Activated naive CD4-positive, alpha-beta T cell treated with anti-CD3 and anti-CD28 coated beads, Interleukin-2, amount 50 U/mL, for 16 hours (primary cell): ENCODE data around the gene DRAP1.
A peak's percentile ranks its signal among the peaks of the same experiment; 100 is the strongest.

ENCODE experiments used
- DNase-seq: peaks from one replicate; pipeline ENCODE4 v3.0.0-alpha.2; 2020

DRAP1 gene

DNA sequence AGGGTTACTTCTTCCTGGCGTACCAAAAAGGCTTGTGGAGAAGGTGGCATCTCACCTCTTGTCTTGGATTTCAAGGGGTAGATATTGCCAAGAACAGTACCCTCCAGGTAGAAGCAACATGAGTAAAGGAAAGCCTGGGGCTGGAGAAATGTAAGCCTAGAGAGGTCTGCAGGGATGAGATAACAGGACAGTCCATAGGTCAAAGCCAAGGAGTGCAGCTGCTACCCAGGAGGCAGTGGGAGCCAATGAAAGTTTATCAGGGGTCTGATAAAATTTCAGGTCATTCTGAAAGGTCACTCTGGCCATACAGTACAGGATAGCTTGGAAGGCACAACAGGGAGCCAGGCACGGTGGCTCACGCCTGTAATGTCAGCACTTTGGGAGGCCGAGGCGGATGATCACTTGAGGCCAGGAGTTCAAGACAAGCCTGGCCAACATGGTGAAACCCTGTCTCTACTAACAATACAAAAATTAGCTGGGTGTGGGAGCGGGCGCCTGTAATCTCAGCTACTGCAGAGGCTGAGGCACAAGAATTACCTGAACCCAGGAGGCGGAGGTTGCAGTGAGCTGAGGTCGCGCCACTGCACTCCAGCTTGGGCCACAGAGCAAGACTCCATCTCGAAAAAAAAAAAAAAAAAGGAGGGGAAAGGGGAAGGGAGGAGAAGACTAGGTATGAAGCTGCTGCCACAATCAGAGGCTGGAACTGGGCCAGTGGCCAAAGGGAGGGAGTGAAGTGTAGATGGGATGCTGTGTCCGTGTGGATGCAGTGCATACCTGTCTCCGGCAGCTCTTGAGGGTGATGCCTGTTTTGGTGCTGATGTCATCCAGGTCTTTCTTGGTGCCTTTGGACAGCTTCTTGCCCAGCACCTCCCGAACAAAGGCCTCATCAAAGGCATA lies 32.2 kb upstream of the DRAP1 start:
- DNase-seq, result no peak

DNA sequence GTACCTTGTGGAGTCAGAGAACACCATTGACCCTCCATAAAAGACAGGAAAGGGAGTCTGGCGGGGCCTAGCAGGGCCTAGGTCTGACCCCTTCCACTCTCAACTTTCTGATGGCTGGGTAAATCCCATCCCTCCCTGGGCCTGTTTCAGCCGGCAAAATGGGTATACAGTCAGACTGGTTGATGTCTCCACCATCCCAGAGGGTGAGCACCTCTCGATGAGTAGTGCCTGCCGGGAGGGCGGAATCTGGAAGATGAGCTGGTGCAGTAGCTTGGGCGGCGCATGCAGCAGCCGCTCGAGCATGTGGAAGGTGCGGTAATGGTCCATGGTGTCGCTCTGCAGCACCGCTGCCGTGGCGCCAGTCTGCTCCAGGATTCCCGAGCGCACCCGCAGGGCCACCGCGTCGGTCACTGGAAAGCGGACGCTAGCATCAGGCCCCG lies 31.5 kb upstream of the DRAP1 start:
- DNase-seq, result peak; percentile 37

DNA sequence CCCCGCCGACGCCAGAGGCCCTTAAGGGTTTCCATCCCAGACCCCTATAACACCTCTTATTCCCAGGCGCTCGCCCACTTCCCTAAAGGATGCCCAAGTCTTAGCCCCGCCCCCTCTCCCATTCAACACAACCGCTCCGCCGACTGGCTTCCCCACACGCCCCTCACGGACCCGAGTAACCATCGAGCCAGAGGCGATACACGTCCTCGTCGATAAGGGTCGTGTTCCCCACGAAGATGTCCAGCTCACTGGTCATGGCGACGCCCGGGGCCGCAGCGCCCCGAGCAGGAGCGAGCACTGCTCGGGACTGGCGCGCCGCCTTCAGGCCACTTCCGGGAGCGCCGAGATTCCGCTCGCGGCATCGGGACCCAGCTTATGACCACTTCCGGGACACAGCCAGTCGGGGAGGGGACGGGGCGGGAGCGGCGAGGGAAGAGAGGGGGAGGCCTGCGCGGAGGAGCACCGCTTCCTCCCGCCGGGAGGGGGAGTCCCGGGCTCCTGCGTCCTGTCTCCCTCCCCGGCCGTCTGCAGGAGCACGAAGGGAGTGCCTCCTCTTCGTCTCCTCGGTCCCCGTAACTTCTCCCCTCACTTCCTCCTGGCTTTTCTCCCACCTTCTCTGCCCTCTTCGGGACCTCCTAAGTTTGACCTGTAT lies 30.9 kb upstream of the DRAP1 start, which contains the start of gene FIBP:
FIBP (minus strand) TSS at position 309 of the 652 bp plus-strand sequence; CDS start at position 256, 53 bp downstream.
- peak; percentile 96 for DNase-seq

DNA sequence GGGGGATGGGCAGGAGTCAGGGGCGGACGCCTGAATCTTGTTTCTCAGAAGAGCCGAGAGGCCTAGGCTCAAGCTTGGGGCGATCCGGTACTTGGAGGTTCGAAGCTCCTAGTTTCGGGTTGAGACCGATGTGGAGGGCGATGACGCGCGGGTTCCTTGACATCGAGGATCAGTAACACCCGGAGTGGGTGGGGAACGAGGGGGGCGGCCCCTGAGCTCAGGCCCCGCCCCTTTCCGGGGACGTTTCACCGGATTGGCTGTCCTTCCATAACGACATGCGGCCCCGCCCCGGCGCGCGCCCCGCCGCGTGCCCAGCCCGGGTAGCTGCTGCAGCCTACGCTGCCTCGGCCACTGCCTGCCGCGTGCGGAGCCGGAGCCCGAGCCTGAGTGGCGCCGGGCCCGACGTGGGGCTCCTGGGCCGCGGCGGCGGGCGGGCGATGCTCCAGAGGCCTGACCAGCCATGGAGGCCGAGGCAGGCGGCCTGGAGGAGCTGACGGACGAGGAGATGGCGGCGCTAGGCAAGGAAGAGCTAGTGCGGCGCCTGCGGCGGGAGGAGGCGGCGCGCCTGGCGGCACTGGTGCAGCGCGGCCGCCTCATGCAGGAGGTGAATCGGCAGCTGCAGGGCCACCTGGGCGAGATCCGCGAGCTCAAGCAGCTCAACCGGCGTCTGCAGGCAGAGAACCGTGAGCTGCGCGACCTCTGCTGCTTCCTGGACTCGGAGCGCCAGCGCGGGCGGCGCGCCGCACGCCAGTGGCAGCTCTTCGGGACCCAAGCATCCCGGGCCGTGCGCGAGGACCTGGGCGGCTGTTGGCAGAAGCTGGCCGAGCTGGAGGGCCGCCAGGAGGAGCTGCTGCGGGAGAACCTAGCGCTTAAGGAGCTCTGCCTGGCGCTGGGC lies 28.7 kb upstream of the DRAP1 start, which contains the start of gene CCDC85B:
CCDC85B (plus strand) TSS at position 350 of the 895 bp plus-strand sequence; CDS start at position 461, 111 bp downstream.
- peak; percentile 97 for DNase-seq

DNA sequence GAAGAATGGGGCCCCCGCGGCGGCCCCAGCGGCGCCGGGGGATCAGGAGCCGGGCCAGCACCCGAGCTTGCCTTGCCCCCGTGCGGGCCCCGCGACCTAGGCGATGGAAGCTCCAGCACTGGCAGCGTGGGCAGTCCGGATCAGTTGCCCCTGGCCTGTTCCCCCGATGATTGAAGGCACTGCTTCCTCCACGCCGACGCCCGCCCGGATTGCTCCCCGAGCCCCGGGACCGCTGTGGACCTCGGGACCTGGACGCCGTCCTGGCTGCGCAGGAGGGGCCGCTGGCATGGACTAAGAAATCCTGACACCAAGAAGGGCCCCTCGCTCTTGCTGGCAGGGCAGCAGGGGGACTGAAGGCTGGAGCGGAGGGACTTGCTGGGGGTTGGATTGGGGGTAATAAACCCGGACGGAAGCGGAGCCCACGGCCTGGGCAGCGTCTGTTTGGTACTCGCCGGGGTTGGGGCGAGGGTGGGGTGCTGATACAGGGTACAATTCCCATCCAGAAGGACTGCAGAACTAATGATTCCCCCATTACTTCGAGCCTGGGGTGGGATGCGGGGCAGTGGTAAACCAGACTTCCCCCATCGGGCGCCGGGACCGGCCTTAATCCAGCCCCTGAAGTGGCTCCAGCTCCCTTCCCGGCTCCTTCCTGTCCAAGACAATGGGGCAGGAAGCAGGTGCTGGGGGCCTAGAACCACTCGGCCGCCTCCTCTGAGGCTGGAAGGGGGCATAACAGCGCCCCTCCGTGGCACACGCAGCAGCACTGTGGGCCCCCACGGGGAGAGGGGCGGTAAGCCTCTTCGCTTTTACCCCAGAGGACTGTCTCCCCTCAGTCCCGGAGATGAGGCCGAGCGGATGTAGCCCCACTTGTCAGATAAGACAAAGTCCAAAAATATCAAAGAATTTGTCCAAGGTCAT lies 27.7 kb upstream of the DRAP1 start:
- peak; percentile 41 for DNase-seq

DNA sequence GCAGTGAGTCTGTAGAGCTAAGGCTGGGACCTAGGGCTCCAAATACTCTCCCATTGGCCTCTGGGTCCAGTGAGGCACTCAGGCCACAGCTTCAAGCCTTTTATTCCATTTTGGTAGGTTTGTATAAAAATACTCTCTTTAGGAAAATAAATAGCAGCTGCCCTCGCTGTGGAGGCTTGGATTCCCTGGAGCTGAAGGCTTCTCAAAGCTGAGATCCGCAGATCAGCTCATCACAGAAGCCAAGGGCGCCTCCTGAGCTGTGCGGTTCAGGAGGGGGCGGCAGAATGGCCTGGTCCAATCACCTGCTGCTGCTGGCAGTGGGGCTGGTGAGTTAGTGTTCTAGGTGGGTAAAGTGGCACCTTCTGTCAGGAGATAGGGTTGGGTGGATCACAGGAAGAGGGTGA lies 27.1 kb upstream of the DRAP1 start:
- peak; percentile 44 for DNase-seq

DNA sequence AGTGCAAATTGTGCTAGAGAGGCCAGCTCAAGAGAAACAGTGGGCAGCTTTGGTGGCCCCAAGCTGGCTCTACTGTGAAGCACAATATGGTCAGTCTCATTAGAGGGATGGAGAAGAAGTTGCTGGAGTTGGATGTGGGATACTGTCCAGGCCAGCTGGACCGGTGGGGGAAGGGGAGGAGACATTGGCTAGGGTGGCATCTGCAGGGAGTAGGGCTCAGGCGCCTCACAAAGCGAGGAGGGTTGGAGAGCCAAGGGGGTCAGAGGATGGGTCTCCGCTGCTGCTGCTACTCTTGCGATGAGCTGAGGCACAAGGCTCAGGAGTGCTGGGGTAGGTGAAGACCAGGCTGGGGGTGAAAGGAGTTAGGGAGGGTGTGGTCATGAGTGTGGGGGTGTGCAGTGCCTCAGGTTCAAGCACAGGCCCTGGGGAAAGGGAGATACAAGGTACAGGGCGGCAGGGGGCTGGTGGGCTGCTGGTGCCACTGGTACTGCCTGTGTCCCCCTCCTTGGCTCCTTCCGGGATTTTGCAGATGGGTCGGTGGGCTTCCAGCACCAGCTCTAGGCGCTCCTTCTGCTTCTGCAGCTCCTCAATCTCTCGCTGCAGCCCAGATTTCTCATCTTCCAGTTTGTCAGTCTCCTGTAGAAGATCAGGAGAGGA lies 26.4 kb upstream of the DRAP1 start:
- no peak for DNase-seq

DNA sequence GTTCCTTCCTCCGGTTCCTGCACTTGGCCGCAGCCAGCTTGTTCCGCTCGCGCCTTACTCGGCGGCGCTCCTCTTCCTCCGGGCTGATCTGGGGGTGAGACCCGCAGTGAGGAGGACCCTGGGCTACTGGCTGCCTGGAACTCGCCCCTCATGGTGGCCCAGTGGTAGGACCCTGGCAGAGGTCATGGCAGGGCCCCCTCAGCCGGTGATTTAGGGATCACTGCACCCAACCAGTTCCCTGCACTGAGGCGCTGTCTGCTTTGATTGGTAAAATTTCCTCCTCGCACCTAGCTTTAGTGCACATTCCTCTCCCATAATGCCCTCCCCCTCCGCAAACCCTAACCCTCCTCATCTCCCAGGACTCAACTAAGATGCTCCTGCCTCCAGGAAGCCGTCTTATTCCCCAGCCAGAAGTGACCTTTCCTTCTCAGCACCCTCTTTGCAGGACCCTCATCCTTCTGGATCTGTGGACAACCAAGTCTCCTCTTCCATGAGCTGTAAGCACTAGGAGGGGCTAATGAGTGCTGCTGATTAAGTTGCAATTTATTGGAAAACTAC lies 25.1 kb upstream of the DRAP1 start:
- DNase-seq, result no peak

DNA sequence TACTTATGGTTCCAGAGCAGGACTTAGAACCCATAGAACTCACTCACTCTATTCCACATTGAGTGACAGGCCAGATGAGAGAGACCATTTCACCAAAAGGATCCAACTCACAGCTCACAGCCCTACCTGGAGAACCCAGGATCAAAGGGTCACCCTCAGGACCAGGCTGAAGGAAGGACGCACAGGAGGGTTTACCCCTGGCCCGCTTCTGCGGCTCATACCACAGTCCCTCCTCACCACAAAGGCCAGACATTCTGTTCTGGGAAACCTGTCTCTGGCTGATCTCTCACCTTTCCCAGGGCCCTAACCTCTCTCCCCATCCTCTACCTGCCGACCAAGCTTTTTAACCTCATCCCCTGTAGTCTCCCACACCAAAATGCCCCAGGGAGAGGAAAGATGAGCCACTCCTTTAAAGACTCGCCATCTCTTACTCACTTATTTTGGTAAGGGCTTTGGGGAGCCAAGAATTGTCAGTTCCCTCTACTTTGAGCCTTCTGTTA lies 23.7 kb upstream of the DRAP1 start:
- DNase-seq, result no peak

DNA sequence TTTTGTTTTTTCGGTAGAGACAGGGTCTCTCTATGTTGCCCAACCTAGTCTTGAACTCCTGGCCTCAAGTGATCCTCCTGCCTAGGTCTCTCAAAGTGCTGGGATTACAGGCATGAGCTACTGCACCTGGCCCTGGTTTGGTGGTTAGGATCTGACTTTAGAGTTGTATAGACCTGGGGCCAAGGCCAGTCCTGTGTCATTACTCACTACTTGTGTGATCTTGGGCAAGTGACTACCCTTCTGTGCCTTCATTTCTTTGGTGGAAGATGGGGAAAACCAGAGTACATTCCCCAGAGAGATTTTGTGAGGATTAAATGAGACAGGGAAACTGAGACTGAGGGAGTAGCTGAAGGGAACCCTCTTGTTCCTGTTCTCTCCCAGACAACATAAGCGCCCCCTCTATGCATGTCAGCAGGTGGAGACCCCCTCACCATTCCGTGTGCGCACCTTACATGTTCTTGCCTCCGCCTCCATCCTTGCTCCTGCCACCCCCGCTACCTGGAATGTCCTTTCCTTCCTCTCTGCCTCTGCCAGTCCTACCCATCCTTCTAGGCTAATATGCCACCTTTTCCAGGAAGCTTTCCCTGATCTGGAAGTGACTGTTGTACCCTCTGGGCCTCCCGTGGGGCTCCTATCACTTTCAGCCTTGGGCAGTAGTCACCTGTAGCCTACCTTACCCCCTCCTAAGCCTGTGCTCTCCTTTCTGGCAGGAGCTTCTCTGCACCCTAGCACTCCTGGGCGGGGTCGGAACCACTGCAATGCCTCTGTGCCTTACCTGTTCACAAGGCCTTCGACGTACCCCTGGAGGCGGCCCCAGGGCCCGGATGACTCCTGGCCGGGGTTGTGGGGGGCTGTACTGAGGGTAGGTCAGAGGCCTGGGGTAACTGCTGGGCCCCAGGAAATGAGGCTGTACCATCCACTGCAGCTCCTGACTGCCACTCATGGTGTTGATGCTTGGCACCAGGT lies 22.9 kb upstream of the DRAP1 start:
- DNase-seq, result no peak

DNA sequence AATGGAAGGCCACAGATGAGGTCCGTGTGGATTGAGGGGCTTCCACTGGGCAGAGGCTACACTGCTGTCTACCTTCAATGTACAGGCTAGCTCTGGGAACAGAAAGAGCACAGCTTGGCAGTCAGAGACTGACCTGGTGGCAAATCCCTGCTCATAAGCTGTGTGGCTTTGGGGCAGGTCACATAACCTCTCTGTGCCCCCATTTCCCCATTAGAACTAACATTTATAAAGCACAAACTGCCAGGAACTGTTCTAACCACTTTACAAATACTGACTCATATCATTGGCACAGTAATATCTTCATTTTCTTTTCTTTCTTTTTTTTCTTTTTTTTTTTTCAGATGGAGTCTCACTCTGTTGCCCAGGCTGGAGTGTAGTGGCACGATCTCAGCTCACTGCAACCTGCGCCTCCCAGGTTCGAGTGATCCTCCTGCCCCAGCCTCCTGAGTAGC lies 22.2 kb upstream of the DRAP1 start:
- DNase-seq, result no peak

DNA sequence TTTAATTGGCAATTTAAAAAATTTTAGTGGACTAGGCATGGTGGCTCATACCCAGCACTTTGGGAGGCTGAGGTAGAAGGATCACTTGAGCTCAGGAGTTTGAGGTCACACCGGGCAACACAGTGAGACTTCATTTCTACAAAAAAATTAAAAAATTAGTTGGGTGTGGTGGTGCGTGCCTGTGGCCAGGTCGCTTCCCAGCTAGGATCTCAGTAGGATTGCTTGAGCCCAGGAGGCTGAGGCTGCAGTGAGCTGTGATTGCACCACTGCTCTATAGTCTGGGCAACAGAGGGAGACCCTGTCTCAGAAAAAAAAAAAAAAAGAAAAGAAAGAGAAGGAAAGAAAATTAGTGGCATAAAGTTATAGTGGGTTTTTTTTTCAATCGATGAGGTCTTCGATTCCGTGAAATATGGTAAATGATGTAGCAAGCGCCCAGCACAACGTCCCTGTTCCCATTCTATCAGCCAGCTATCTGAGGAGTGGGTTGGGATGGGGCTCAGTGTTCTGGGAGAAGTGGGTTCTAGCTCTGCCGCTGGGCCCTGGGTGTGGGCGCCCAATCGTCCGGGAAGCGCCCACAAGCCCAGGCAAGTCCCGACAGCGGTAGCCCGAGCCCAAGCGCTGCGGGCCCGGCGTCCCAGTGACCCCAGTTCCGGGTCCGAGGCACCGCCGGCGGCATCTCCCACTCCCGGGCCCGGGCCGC lies 20.4 kb upstream of the DRAP1 start:
- no peak for DNase-seq

DNA sequence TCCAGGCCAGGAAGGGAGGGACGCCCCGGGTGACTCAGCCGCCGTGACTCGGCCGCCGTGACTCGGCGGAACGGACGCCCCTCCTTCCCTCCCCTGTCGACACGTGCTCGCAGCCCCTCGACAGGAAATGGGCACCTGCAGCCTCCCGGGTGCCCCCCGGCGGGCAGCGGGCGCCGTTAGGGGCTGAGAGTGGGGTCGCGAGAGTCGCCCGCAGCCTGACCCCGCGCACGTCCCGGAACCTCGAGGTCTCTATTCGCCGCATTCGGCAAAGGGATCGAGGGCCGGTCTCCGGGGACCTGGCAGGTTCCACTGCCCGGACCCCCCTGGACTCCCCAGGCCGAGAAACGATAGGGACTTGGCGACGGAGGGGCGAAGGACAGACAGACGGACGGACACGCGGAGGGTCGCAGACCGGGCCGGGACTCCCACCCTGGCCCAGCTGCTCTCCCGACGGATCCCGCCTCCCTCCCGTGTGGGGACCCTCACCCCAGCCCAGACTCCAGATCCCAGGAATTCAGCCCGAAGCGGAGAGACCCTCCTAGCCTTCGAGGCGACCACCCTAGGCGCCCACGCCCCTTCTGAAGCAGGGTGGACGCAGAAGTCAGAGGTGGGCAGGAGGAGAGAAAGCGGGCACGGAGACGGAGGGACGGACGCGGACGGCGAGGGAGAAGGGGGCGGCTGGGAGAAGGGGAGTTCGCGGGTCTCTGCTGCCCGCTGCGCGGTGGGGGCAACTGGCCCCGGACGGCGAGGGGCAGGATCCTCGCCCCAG lies 19.7 kb upstream of the DRAP1 start:
- DNase-seq, result peak; percentile 81

DNA sequence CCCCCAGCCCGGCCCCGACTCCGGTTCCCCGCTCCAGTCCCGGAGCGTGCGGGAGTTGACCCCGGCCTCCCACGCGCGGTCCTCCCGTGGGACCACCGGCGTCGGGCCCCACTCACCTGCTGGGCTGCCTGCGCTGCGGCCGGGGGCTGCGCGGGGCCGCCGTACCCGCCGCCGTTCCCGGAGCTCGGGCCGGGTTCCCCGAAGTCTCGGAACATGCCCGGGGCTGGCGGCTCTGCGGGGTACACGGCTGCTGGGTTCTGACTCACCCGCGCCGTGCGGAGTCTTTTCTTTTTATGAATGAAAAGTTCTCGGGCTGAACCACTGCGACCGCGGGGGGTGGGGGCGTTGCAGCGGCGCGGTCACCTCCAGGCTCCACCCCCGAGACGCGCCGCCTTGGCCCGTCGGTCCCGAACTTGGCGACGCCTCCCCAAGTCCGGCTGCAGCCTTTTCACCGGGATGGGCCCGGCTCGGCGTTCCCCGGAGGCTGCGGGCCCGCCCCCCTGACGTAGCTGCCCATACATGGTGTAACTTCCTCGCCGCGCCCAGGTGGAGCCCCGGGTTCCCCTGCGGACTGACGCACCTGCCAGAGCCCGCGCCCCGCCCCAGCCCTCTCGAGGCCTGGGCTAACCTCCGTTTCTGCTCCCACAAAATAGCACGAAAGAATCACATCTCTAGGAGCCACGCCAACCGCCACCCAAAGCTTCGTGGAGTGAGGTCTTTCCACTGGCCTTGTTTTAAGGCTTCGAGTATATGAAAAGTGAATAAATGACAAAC lies 18.9 kb upstream of the DRAP1 start, which contains the start of gene FOSL1:
FOSL1 (minus strand) TSS at position 264 of the 774 bp plus-strand sequence; CDS start at position 215, 49 bp downstream.
- peak; percentile 95 for DNase-seq

DNA sequence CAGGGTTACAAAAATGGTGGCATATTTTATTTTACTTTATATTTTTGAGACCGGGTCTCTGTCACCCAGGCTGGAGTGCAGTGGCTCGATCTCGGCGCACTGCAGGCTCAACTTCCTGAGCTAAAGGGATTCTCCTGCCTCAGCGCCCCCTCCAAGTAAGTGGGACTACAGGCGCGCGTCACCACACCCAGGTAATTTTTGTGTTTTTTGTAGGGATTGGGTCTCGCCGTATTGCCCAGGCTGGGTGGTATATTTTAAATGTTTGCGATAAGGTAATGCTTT lies 18.4 kb upstream of the DRAP1 start:
- DNase-seq, result no peak

DNA sequence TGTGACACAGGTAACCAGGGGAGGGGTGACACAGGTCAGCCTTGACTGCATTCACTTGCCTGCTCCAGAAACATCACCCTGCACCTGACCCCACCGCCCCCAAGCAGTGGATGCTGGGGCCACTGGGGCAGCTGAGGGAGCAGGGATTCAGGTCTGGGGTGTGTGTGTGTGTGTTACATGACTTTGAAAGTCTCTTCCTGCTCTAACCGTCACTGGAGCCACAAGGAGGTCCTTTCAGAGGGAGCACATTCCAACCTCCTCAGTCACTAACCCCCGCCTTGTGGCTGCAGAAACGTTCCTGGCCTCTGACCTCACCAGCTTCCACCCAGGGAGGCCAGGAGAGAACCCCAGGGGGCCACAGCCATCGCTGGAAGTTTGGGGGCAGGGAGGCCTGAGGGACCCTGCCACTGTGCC lies 16.2 kb upstream of the DRAP1 start:
- no peak for DNase-seq

DNA sequence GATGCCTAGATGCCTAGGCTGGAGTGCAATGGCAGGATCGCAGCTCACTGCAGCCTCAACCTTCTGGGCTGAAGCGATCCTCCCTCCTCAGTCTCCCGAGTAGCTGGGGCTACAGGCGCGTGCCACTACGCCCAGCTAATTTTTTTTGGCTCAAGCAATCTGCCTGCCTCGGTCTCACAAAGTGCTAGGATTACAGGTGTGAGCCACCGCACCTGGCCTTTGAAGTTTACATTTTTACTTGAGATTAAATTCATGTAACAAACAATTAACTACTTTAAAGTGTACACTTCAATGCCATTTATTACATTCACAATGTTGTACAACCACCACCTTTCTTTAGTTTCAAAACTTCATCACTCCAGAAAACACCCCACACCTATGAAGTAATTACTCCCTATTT lies 15.5 kb upstream of the DRAP1 start:
- DNase-seq, result no peak
